ENCODE data around the gene PLSCR3. TPM values are rescaled to one million over a fixed set of nuclear protein-coding genes. Genes with fewer than 3 reads are reported as not detected.

The PLSCR3 gene
- total RNA-seq, 2 experiments from 2014 or later: 66.3 to 70.3 TPM

- ChIA-PET CTCF (interaction anchor here (1.5 to 2.2 kb wide), 2 partner anchors 25 to 53 kb away, joined by 4 to 5 read pairs; partner anchors contain the start of gene TMEM95), POLR2A (interaction anchor here (1.6 to 1.9 kb wide), 2 partner anchors 25 to 27 kb away, joined by 7 to 11 read pairs; partner anchors contain the start of gene TMEM102)
- Mint-ChIP-seq H3K4me3 (peak overlapping the region; percentile 43), H3K4me1 (ENCODE audit: low read depth) (peaks cover 17% of the 10 kb centered on the region), H3K9me3 (no peaks in the 10 kb centered on the region), H3K36me3 (ENCODE audit: low read depth) (peaks cover 7% of the 10 kb centered on the region), H3K27ac (no peak overlapping the region), H3K27me3 (no peaks in the 10 kb centered on the region)
- intact Hi-C loops (cut with DNase I, micrococcal nuclease): loop anchor here in 1 of 2 experiments (10.0 kb wide), 1 partner anchor 54 kb away; the partner anchor contains the start of genes KCTD11 and TMEM95
- Histone ChIP-seq H3K36me3 (ENCODE audit: insufficient read depth, low read length) (no peaks in the 10 kb centered on the region), H3K4me3 (ENCODE audit: low read length) (no peak overlapping the region), H3K27ac (ENCODE audit: low read depth in 1 of 2, low read length in 2 of 2) (no peak overlapping the region), H3K27me3 (ENCODE audit: control insufficient read depth in 1 of 2, insufficient read depth in 2 of 2, low read length in 2 of 2) (peaks cover 0 to 5% of the 10 kb centered on the region in 2 experiments), H3K9me3 (ENCODE audit: control insufficient read depth in 1 of 2, insufficient read depth in 1 of 2, low read length in 2 of 2) (no peaks in the 10 kb centered on the region), H3K4me1 (ENCODE audit: insufficient read depth, low read length) (peaks cover 27% of the 10 kb centered on the region)
- TF ChIP-seq, protein P1, sequence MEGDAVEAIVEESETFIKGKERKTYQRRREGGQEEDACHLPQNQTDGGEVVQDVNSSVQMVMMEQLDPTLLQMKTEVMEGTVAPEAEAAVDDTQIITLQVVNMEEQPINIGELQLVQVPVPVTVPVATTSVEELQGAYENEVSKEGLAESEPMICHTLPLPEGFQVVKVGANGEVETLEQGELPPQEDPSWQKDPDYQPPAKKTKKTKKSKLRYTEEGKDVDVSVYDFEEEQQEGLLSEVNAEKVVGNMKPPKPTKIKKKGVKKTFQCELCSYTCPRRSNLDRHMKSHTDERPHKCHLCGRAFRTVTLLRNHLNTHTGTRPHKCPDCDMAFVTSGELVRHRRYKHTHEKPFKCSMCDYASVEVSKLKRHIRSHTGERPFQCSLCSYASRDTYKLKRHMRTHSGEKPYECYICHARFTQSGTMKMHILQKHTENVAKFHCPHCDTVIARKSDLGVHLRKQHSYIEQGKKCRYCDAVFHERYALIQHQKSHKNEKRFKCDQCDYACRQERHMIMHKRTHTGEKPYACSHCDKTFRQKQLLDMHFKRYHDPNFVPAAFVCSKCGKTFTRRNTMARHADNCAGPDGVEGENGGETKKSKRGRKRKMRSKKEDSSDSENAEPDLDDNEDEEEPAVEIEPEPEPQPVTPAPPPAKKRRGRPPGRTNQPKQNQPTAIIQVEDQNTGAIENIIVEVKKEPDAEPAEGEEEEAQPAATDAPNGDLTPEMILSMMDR (IDR thresholded peaks at IDR 0.05): no peak
- ATAC-seq (ENCODE audit: poor library complexity): no peak
- no peak for DNase-seq
These were observed 14.5 kb upstream of the PLSCR3 start for GRCh38 chr17:7408863-7409262.

DNA sequence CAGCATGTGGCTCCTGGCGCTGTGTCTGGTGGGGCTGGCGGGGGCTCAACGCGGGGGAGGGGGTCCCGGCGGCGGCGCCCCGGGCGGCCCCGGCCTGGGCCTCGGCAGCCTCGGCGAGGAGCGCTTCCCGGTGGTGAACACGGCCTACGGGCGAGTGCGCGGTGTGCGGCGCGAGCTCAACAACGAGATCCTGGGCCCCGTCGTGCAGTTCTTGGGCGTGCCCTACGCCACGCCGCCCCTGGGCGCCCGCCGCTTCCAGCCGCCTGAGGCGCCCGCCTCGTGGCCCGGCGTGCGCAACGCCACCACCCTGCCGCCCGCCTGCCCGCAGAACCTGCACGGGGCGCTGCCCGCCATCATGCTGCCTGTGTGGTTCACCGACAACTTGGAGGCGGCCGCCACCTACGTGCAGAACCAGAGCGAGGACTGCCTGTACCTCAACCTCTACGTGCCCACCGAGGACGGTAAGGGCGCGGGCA lies 14.0 kb upstream of the PLSCR3 start:
- Histone ChIP-seq H3K27ac (ENCODE audit: low read depth in 1 of 2, low read length in 2 of 2) (no peak overlapping the region), H3K4me1 (ENCODE audit: insufficient read depth, low read length) (peaks cover 31% of the 10 kb centered on the region), H3K27me3 (ENCODE audit: control insufficient read depth in 1 of 2, insufficient read depth in 2 of 2, low read length in 2 of 2) (peaks cover 0 to 5% of the 10 kb centered on the region in 2 experiments), H3K4me3 (ENCODE audit: low read length) (no peak overlapping the region), H3K36me3 (ENCODE audit: insufficient read depth, low read length) (no peaks in the 10 kb centered on the region), H3K9me3 (ENCODE audit: control insufficient read depth in 1 of 2, insufficient read depth in 1 of 2, low read length in 2 of 2) (no peaks in the 10 kb centered on the region)
- Mint-ChIP-seq H3K36me3 (ENCODE audit: low read depth) (peaks cover 9% of the 10 kb centered on the region), H3K27ac (no peak overlapping the region), H3K4me3 (no peak overlapping the region), H3K27me3 (no peaks in the 10 kb centered on the region), H3K9me3 (no peaks in the 10 kb centered on the region), H3K4me1 (ENCODE audit: low read depth) (peaks cover 21% of the 10 kb centered on the region)
- peak in 9 of 14 experiments; percentile 12 to 73 (median 40) for DNase-seq
- intact Hi-C loops (cut with DNase I, micrococcal nuclease): loop anchor here in 1 of 2 experiments (10.0 kb wide), 1 partner anchor 53 kb away; the partner anchor contains the start of genes KCTD11 and TMEM95
- no peak for ATAC-seq (ENCODE audit: poor library complexity)
- ChIA-PET CTCF (interaction anchor here (0.6 to 2.2 kb wide), 3 partner anchors 15 to 53 kb away, joined by 3 to 5 read pairs (median 4); partner anchors contain the start of gene TMEM95), POLR2A (interaction anchor here (1.6 to 1.9 kb wide), 2 partner anchors 24 to 28 kb away, joined by 7 to 11 read pairs; partner anchors contain the start of gene TMEM102)
- TF ChIP-seq, protein P1 (IDR thresholded peaks at IDR 0.05): no peak

DNA sequence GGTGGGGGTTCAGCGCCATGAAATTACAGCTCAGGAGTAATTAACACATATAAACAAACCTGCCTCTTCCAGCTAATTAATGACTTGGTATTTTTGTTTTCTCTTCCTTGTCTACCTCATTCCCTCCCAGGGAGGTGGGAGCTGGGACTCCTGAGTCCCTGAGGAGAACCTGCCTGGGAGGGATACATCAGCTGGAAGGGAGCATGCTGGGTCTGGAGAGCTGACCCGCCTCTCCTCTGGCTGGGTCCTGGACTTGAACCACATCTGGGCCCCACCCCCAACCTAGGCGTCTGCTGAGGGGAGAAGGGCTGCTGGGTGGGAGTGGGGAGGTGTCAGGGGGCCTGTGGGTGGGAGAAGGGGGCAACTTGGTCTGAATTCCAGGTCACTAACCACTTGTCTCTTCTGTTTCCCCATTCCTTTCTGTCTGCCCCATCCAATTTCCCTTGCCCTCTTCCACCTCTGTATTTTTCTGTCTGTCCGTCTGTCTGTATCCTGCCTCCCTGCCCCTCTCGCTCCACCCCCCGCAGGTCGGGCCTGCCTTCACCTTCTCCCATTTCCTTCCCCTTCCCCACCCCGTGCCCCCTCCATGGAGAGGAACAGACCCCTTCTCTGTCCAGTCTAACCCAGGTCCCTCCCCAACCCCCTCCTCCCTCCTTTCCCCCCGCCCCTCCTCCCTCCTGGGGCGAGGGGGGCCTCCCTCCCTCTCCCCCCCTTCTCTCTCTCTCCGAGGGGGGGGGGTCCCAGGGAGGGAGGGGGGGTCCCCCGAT lies 13.3 kb upstream of the PLSCR3 start, which contains the start of gene NLGN2:
Gene NLGN2 (plus strand): TSS at position 361 of the 767 bp plus-strand sequence. CDS start 411 bp downstream, outside the sequence.
- Mint-ChIP-seq H3K27ac (peak within 1 kb of the TSS; percentile 27), H3K36me3 (ENCODE audit: low read depth) (peaks cover 9% of the 10 kb centered on the region), H3K4me1 (ENCODE audit: low read depth) (peaks cover 28% of the 10 kb centered on the region), H3K27me3 (no peaks in the 10 kb centered on the region), H3K4me3 (peak within 1 kb of the TSS; percentile 51), H3K9me3 (no peaks in the 10 kb centered on the region)
- POLR2A ChIA-PET: interaction anchor here (1.6 to 1.9 kb wide), 2 partner anchors 23 to 28 kb away, joined by 7 to 11 read pairs; partner anchors contain the start of gene TMEM102
- Histone ChIP-seq H3K27me3 (ENCODE audit: control insufficient read depth in 1 of 2, insufficient read depth in 2 of 2, low read length in 2 of 2) (peaks cover 0 to 5% of the 10 kb centered on the region in 2 experiments), H3K27ac (ENCODE audit: low read depth in 1 of 2, low read length in 2 of 2) (no peak within 1 kb of the TSS), H3K36me3 (ENCODE audit: insufficient read depth, low read length) (no peaks in the 10 kb centered on the region), H3K4me3 (ENCODE audit: low read length) (no peak within 1 kb of the TSS), H3K9me3 (ENCODE audit: control insufficient read depth in 1 of 2, insufficient read depth in 1 of 2, low read length in 2 of 2) (no peaks in the 10 kb centered on the region), H3K4me1 (ENCODE audit: insufficient read depth, low read length) (peaks cover 36% of the 10 kb centered on the region)
- CTCF ChIA-PET: interaction anchor here (0.6 to 2.2 kb wide), 3 partner anchors 16 to 52 kb away, joined by 3 to 5 read pairs (median 4); partner anchors contain the start of gene TMEM95
- intact Hi-C loops (cut with DNase I, micrococcal nuclease): loop anchor here (1.0 to 10.0 kb wide), 2 partner anchors 25 to 53 kb away; partner anchors contain the start of genes KCTD11 (in 1 of the 2) and TMEM95 (in 1 of the 2)
- DNase-seq (no peak), ATAC-seq (ENCODE audit: poor library complexity) (no peak)
- TF ChIP-seq, protein P1 (IDR thresholded peaks at IDR 0.05): no peak

Data from CD4-positive, alpha-beta T cell (primary cell).